Activated CD4-positive, alpha-beta T cell treated with anti-CD3 and anti-CD28 coated beads, Interleukin-2, amount 50 U/mL, for 1 hour (primary cell): Measurements from ENCODE around the gene CAPN13.

Experiments
- DNase-seq: peaks from one replicate; pipeline ENCODE4 v3.0.0-alpha.2; 2020

The CAPN13 gene

DNA sequence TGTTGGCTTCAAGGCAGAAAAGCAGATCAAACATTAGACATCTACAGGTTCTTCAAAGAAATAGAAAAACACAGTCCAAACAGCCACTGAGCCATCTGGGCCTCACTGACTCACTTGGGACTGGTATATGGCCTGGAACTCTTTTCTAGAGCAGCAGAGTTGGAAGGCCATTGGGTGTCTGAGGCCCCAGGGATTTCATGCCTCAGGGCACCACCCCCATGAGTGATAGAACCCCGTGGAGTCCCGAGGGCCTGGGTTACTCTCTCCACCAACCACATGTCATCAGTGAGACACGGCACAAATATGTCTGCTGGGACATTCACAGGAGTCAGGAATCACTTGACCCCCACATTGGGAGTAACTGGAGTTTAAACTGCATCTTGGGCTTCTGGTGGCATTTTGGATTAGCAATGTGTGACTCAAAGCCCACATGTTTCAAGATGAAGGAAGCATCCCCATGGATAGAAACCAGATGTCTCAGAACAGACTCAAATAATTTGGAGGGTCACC is 44.0 kb downstream of the CAPN13 start:
- no peak for DNase-seq

DNA sequence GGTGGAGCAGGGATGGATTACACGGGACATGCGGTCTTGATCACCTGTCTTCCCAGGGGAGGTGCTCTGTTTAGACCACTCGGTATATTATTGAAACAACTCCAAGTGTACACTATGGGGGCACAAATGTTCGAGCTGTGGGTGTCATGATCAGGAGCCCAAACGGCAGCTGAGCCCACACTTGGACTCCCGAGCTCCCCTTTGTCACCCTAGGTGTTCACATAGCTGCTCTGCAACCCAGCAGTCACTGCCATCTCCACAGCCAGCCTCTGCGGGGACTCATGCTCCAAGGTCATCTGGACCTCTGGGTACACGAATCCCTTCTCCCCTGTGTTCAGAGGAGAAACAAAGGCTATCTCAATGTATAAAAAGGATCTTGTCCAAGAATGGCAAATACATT is 46.0 kb downstream of the CAPN13 start:
- DNase-seq, result no peak

DNA sequence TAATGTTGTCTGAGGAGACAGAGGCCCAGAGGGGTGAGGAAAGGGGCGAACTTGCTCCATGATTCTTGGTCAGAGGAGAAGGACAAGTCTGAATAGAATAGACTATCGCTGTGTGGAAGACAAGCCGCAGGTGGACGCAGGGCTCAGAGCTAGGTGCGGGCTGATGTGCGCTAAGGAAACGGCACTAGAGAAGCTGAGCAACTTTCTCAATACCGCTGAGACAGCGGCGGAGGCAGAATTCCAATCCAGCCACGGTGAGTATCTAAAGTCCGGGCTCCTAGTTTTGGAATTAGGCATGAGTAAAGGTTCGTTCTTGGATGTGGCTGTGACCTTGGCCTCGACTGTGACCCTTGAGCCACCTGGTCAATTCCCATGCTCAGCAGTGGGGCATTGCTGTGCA is 47.8 kb downstream of the CAPN13 start:
- no peak for DNase-seq

DNA sequence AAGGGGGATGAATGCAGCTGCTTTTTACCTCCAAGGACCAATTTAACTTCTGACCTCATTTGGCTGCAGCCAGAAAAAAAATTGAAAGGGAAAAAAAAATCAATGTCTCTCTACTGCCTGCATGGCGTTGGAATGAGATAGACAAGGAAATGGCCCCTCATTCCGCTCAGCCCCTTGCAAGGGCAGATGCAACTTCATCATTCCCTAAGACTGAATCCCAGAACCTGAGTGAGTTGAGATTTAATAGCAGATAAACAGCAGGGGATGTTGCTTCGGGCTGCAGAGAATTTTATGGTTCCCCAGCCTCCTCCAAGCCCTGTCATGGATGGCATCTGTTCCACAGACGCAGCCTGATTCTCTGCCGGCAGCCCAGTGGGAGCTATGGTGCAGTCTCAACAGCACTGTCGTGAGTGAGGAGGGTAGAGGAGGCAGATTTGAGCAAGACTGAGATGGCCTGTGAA is 49.0 kb downstream of the CAPN13 start:
- no peak for DNase-seq

DNA sequence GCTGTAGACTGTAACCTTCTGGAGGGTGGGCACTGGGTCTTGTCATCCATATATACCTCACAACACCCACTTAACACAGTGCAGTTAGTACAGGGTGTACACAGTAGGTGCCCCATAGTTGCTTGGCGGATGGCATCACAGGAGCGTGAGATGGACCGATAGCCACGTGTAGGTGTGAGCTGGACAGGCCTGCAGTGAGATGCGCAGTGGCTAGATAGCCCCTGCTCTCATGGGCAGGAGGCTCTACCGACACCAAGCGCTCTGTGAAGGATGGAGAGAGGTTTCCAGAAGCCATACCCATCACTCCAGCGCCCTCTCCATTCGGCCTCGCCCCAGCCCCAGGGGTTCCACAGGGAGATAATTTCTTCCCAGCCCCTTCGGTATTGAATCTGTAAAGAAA is 49.5 kb downstream of the CAPN13 start:
- no peak for DNase-seq

DNA sequence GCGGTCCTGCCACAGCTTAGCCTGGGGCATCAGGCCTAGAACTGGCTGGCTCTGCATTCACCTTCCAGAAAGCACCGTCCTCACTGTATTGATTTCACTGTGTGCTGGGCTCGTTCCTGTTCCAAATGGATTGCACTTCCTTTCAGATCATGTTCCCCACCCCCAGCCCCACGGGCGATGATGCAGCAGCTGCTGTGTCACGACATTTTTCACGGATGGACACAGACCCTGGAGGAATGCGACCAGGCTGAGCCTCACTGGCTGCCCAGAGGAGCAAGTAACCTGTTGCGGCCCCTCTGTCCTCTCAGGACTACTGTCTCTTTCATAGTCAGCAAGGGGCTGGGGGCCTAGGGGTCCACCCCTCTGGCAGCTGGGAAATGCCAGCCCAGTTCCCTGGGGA is 50.3 kb downstream of the CAPN13 start:
- no peak for DNase-seq

DNA sequence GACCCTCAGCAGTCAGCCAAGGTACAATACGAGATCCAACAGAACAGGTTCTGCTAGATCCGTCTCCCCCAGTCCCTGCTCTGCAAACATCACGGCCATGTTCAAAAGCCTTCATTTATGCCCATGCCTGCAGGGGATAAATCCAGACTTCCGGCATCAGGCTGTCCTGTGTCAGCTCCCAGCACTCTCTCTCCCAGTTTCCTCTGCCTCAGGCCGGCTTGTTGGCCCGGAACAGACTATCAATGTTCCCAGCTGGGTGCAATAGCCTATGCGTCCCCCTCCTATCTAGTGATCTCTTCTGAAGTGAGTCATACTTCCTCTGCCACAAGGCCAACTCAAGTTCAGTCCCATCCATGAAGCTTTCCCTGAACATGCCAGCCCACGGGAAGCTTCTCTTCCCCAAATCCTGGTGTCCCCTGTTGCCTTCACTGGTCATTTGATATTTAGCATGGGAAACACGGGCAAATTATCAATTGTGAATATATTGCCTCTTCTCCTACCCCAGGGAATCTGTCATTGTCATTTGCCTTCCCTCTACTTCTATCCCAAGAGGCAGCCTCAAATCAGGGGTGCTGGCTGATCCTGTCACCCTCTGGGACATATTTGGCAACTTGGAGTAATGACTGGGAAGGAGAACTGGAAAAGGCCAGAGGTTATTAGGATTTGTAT is 51.1 kb downstream of the CAPN13 start:
- DNase-seq, result no peak

DNA sequence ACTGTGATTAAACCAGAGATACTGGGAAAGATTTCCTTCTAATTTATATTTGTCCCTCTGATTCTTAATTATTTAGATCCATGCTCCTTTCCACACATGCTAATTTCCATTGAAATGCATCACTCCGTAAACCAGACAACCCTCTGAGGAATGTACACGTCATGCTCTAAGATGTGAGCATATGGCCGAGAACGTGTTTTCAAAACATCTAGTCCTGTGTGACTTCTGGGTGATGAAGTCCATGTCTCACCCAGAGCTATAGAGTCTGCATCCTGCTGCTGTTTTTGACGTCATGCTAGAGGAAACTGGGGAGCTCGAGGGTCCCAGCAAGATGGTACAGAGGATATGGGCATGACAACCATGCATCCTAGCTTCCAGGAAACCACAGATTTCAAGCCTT is 53.6 kb downstream of the CAPN13 start:
- no peak for DNase-seq

DNA sequence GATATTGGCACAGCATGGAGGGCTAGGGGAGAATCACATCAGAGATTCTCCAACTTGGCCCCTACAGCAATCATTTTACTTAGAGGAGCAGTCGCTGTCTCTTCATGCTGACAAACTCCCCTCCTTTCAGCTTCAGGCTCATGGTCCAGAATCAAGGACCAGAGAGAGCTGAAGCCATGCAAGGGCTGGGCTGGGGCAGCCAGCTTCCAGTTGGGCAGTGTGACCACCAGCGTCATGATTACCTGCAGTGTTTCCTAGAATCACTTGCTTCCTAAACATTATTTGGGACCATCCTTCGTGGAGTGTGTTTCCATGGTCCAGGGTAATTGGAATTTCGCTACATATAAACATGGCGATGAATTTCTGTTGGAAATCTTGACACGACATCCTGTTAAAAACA is 54.4 kb downstream of the CAPN13 start:
- no peak for DNase-seq

DNA sequence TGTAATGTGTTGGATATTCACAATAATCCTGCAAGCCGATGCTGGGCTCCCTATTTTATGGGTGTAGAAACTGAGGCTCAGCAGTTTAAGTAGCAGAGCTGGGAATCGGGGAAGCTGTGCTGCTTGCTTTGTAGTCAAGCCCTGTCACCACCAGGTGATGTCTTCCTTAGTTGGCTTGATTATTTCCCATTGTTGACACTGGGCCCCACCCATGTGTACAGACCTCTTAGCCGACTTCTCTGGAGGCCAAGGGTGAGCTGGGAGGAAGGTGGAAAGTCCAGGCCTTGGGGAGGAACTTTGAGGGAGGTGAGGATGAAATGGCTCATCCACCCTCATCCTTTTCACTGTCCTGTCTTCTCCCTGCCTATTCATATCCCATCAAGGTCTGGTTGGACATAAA is 60.0 kb downstream of the CAPN13 start:
- DNase-seq, result no peak

DNA sequence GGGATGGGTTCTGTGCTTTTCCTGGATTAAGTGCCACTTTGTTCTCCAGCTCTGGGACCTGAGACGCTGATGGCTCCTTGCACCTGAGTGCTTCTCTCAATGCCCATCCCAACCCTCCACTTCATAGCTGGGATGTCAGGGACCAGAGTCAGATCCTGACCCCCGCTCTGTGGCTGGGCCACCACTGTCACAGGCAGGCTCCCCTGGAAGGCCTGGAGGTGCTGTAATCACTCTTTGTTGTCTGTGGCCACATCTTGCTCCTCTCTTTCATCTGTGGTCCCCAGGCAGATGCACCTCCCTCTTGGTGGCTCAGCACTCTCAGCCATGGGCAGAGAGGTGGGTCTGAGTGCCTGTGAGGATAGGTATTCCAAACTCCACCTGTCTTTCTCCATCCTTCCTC is 62.4 kb downstream of the CAPN13 start:
- DNase-seq, result no peak

DNA sequence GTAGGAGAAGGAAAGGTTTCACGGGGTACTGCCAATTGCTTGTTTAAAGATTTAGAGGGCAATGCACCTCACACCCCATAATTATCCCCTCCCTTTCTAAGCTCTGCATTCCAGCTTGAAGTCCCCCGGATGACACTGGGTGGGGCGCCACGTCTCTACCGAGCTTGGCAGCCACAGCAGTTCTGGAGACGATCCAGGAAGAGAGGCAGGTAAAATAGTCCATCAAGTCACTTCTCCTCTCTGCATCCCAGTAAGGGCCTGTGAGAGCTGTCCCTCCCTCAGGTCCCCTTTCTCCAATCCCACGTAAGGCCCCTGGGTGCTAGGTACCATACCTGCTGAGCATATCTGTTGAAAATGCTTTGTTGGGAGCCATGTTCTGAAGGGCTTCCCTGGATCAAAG is 65.7 kb downstream of the CAPN13 start:
- DNase-seq, result no peak

DNA sequence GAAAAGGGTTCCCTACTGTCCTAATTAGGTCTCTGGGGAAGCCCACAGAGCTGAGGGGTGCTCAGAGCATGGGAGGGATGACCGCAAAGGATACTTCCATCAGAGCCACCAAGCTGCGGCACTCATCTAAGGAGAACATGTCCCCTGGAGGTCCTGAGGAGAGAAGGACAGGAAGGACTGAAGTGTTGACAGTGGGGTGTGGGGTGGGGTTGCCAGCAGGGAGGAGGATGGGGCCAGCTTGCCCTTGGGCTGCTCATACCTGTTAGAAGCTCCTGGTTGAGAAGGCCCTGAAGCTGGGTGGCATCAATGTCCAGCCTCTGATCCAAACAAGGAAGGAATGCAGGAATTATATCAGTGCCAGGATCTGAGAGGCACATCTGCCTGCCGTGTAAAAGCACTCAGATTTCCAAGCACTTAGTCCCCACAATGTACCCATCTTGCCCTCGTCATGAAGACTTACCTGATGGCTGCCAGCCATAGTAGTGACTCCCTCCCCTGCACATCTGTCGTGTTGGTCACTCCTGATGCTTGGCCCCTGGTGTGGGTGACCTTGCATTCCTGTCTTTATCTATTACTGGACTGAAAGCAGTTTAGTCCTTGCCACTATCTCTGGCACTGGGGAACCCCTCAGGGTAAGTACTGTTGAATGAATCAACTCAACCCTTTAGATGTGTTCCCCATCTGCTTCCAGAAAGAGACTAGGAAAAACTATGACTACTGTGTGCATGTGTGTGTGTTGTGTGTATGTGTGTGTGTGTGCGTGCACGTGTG is 68.9 kb downstream of the CAPN13 start:
- no peak for DNase-seq

DNA sequence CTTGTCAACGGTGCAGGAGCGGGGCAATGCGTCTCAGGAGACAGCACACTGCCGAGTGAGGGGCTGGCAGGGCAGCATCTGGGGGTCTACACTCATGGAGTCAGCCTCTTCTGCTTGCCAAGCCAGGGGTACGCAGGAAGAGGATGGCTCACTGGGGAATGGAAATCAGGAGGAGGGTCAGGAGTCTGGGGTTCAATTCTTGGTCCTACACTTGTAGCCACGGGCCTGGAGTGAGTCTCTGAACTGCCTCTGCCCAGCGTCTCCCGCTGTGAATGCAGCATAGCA is 70.0 kb downstream of the CAPN13 start:
- no peak for DNase-seq

DNA sequence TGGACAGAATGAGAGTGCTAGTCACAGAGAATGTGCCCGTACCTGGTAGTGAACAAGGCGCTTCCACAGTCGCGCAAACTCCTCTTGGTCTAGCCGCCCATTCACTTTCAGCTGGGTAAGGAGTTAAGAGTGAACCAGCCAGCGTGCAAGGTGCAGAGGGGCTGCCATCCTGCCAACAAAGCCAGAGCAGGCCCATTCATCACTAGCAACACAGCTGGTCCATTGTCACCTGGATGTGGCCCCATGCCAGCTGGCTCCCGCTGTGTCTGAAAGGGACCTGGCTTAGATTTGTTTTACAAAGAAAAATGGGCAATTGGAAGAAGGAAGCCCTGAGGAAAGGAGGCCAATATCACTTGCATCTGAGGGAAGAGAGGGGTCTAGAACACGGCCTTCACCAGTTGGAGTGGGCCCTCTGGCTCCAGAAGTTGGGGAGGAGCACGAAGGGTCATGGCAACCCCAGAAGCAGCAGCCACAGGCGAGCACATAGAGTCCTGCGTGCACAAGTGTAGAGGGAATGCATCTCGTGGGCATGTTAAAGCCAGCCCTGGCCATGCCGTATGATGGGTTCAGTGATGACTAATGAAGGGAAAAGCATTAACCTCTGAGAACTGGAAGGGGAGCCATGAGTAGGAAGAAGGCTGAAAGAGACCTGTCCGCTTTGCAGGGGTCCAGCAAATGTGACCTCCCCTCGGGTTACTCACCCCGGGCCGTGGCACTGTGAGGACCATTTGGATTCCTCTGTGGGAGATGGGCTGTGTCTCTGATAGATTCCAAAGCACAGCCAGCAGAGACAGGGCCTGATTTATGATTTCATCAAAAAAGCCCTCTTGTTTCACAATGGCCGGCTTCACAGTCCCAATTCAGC is 70.6 kb downstream of the CAPN13 start:
- no peak for DNase-seq

DNA sequence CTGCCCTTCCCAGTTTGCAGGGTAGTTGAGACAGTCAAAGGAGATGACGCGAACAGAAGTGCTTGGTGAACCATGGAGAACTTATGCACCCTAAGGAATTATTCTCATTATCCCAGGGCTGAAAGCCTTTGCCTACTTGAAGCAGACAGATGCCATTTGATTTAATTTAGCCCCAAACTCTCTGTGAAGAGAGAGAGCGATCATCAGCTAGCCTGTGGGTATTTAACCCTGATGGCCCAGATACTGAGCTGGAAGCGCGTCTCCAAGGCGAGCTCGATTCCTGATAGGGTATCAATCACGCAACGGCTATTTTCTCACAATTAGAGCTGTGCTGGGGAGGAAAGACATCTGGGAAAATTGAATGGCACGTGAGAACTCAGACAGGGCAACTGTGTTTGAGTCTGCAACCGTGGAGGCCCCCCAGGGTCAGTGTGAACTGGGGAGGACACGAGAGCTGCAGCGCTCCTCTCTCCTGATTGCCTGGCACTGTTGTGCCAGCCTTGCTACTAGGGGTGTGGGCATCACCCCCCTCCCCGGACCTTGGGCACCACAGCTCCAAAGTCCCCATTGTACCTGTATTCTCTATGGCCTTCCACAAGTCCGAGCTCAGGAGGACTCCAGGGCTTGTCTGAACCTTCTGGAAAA is 73.2 kb downstream of the CAPN13 start:
- DNase-seq, result no peak

DNA sequence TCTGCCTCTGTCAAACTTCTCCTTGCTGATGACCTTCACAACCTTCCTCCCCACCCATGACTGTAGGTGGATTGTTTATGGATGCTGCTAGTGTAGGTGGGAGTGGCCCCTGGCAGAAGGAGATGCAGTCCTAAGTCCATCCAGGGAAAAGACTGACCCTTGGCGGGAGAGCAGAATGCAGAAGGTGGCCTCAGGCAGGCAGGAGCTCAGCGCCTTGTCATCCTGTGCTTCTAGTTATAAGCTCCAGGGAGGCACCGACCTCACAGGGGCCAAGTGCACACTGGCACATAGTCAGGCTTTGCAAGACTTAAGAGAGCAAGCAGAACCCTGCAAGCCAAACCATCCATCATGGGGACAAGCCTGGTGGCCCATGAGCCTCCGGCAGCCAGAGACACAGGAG is 74.4 kb downstream of the CAPN13 start:
- DNase-seq, result no peak

DNA sequence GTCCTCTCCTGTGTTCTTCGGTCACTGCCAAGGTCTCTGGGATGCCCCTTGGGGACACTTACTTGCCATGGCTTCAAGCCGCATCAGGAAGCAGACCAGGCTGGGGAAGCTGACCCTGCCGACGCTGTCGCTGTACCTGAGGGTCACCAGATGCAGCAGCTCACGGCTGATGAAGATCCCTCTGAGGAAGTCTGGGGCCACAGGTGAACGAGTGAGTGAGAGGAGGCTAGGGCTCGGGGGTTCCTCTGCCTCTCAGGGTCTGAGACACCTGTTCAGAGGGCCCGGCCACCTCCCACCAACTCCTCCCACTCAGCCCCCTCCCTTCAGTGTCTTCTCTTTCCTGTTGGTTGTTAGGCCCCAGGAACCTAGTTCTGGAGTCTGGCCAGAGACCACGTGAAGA is 74.9 kb downstream of the CAPN13 start:
- DNase-seq, result no peak

DNA sequence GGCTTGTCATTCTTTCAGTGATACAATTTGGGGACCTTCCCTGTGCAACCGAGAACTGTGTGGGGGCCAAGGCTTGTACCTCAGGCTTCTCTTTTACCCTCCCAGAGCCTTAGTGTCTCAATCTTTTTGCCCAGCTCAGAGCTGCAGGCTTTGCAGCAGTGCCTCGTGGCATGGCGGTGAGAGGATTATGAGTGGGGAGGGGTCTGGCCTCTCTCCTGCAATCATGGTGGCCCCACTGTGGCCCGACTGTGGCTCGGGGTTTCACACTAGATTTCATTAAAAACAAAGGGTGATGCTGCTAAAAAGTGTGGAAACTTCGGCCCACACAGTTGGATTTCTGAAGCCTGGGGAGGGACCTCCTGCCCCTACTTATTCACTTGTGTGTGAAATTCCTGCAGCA is 75.5 kb downstream of the CAPN13 start:
- no peak for DNase-seq

DNA sequence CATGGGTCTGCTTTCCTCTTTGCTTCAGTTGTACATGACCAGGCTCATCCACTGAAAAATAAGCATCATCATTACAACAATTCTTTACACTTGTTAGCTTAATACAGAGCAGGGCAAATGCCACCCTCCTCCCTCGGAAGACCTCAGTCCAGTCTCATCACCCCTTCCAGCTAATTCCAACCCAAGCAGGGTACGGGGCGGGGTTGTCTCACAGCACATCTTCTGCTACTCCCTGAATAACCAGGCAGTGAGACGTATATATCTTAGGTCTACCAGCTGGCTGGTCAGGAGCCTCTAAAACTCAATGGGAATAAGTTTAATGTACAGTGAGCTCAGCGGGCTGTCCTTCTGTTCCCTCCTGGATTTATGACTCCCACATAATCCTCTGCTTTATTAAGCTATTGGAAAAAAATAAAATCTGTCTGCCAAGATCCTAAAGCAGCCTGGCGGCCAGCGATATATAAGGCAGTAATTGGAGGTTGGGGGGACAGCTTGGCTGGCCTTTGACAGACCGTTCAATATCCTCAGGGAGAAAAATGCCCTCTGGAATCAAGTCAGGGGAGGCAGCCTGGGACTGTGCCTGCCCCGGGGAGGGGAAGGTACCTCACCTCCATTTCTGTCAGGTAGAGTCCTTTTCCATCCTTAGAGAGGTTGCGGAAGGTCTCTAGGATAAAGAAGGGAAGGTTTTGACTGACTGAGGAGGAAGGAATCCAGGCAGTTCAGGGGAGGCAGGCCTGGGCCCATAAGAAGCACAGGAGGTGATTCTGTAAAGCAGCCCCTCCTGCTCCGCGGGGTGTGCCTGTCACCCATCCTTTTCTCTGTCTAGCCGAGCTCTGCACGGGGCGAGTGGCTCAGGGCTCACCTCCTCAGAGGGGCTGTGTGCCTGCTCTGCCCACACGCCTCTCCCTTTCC is 76.3 kb downstream of the CAPN13 start:
- no peak for DNase-seq

DNA sequence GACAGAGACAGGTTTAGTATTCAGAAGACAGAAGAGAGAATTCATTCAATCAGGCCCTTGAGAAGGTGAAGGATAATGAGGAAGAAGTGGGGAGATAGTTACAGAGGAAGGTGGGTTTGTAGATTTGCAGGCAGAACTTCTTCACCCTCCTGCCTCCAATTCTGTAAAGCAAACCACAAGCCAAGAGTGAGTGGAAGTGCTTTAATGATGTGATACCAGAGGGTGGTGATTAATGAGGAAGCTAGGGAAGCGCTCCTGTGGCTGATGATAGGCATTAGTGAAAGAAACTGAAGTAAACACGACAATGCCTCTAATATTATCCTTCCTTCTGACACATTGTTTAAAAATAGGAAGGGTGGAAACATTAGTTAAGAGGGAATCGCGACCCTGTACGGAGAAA is 78.2 kb downstream of the CAPN13 start:
- no peak for DNase-seq
